Keratinocyte (primary cell): ENCODE results near the gene BORCS6.

ENCODE experiments used
- EZH2 ChIP-seq: IDR thresholded peaks from one replicate; pipeline ENCODE4 v1.6.1; 2012; ENCODE audit warnings: inconsistent platforms, mild to moderate bottlenecking, low read length, moderate library complexity
- TF ChIP-seq, protein P1 (sequence below), 3 experiments: IDR thresholded peaks in 1 of 3; conservative IDR thresholded peaks in 1 of 3; optimal IDR thresholded peaks in 1 of 3; 2 replicates in 2 of 3; 3 replicates in 1 of 3; pipeline versions ENCODE3 to v1.5.1; 2011; ENCODE audit warnings: low read length in 3 of 3, mild to moderate bottlenecking in 3 of 3, moderate library complexity in 2 of 3, control low read depth in 1 of 3, inconsistent platforms in 1 of 3; ENCODE audit not compliant: insufficient read depth in 2 of 3; ENCODE audit errors: extremely low read depth in 1 of 3

DNA sequence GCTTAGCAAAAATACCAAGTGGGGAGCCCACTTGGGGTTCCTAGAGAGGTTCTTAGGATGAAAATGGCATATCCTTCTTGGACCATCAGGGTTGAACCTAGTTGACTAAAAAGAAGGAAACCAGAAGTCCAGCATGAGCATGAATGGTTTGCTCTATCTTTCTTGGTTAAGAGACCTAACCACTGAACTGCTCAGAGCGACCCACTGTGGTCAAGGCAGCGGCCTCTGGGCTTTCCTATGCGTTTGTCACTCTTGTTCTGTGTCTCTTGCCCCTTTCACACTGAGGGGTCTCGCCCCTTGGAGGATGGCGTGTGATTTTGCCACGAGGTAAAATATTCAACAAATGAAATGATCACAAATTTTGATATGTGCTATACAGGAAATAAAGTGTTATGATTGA is 526 bp upstream of the BORCS6 start:
- TF ChIP-seq, protein P1, sequence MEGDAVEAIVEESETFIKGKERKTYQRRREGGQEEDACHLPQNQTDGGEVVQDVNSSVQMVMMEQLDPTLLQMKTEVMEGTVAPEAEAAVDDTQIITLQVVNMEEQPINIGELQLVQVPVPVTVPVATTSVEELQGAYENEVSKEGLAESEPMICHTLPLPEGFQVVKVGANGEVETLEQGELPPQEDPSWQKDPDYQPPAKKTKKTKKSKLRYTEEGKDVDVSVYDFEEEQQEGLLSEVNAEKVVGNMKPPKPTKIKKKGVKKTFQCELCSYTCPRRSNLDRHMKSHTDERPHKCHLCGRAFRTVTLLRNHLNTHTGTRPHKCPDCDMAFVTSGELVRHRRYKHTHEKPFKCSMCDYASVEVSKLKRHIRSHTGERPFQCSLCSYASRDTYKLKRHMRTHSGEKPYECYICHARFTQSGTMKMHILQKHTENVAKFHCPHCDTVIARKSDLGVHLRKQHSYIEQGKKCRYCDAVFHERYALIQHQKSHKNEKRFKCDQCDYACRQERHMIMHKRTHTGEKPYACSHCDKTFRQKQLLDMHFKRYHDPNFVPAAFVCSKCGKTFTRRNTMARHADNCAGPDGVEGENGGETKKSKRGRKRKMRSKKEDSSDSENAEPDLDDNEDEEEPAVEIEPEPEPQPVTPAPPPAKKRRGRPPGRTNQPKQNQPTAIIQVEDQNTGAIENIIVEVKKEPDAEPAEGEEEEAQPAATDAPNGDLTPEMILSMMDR (optimal IDR thresholded peaks at IDR 0.05 in 1 of 3, IDR thresholded peaks at IDR 0.05 in 1 of 3, conservative IDR thresholded peaks at IDR 0.05 in 1 of 3; ENCODE audit: extremely low read depth in 1 of 3, insufficient read depth in 2 of 3, low read length in 3 of 3): no peak
- TF ChIP-seq EZH2: no peak
